H1 (cell line): ENCODE results near the gene HAUS2. TPM values are rescaled to one million over a fixed set of nuclear protein-coding genes. Genes with fewer than 3 reads are reported as not detected.
"Not testable (repeated sequence)": the region's sequence is repeated elsewhere in the genome, so short reads cannot be mapped to it uniquely, and the experiment has no call there.

Experiments
- CTCF ChIA-PET: fragments of 300-600 bp; sonication (Branson Sonifier 250); formaldehyde crosslinking; loops from one replicate; lab custom pipeline; 2021; ENCODE audit not compliant: partially characterized antibody; lab: Charles Lee
- POLR2A ChIA-PET: fragments of 300-600 bp; sonication (Branson Sonifier 250); formaldehyde crosslinking; loops from one replicate; lab custom pipeline; 2021; ENCODE audit warnings: inconsistent platforms; ENCODE audit not compliant: partially characterized antibody; lab: Charles Lee
- DNase-seq, 2 experiments: peaks; one replicate each; pipeline versions ENCODE4 v3.0.0 to v3.0.0-alpha.2; 2010 to 2022; ENCODE audit warnings: low spot score in 2 of 2, low read depth in 1 of 2, mixed read lengths in 1 of 2
- FAIRE-seq: peaks from 2 replicates; lab custom pipeline; 2011; peaks lifted over from hg19 to GRCh38; lab: Jason Lieb, UNC
- H2AFZ ChIP-seq: 2 replicates; pipeline ENCODE4 v1.8.1; 2012; ENCODE audit warnings: low read length, inconsistent platforms
- H2AK5ac ChIP-seq: 2 replicates; pipeline ENCODE4 v1.6.1; 2013; ENCODE audit warnings: low read depth, low read length
- H2BK120ac ChIP-seq: replicated peaks from 2 replicates; pipeline ENCODE3; 2013; ENCODE audit warnings: low read depth, low read length, inconsistent platforms
- H2BK12ac ChIP-seq: 2 replicates; pipeline ENCODE4 v1.6.1; 2013; ENCODE audit warnings: low read depth, low read length
- H2BK15ac ChIP-seq: 2 replicates; pipeline ENCODE4 v1.6.1; 2013; ENCODE audit warnings: low read length
- H2BK20ac ChIP-seq: 2 replicates; pipeline ENCODE4 v1.6.1; 2013; ENCODE audit warnings: low read length
- H2BK5ac ChIP-seq: 2 replicates; pipeline ENCODE4 v1.6.1; 2013; ENCODE audit warnings: low read depth, low read length
- H3K14ac ChIP-seq: 2 replicates; pipeline ENCODE4 v1.6.1; 2013; ENCODE audit warnings: inconsistent platforms; ENCODE audit not compliant: insufficient read length
- H3K18ac ChIP-seq: 2 replicates; pipeline ENCODE4 v1.6.1; 2013; ENCODE audit warnings: low read length; ENCODE audit errors: extremely low read depth
- H3K23ac ChIP-seq: 2 replicates; pipeline ENCODE4 v1.6.1; 2013; ENCODE audit warnings: inconsistent platforms; ENCODE audit not compliant: insufficient read length
- H3K23me2 ChIP-seq: 2 replicates; pipeline ENCODE4 v1.6.1; 2013; ENCODE audit warnings: low read depth, low read length
- H3K27ac ChIP-seq: 2 replicates; pipeline ENCODE4 v1.6.1; 2011; ENCODE audit warnings: low read depth, low read length, inconsistent platforms
- H3K27me3 ChIP-seq, 4 experiments: replicated peaks in 1 of 4; 1 replicate in 1 of 4; 2 replicates in 3 of 4; pipeline versions ENCODE4 v1.6.1 to v1.8.1; 2011 to 2013; ENCODE audit warnings: low read length in 3 of 4, mild to moderate bottlenecking in 3 of 4, inconsistent platforms in 2 of 4, mixed read lengths in 2 of 4, moderate library complexity in 1 of 4; ENCODE audit not compliant: control insufficient read depth in 3 of 4, insufficient read depth in 3 of 4; ENCODE audit errors: extremely low read depth in 1 of 4
- H3K36me3 ChIP-seq, 4 experiments: 2 replicates each; pipeline versions ENCODE4 v1.6.1 to v1.8.1; 2011 to 2013; ENCODE audit warnings: mild to moderate bottlenecking in 4 of 4, low read length in 3 of 4, moderate library complexity in 2 of 4, control low read depth in 1 of 4, inconsistent platforms in 1 of 4; ENCODE audit not compliant: insufficient read depth in 4 of 4, control insufficient read depth in 2 of 4
- H3K4ac ChIP-seq: replicated peaks from 2 replicates; pipeline ENCODE3; 2013; ENCODE audit warnings: low read length, low read depth, mixed read lengths, inconsistent platforms; ENCODE audit not compliant: insufficient read length
- H3K4me1 ChIP-seq, 4 experiments: replicated peaks in 1 of 4; 1 replicate in 1 of 4; 2 replicates in 3 of 4; pipeline versions ENCODE4 v1.6.1 to v1.8.1; 2011 to 2013; ENCODE audit warnings: low read length in 3 of 4, inconsistent platforms in 2 of 4, mixed read lengths in 1 of 4; ENCODE audit not compliant: insufficient read depth in 4 of 4, control insufficient read depth in 3 of 4
- H3K4me2 ChIP-seq, 2 experiments: 2 replicates each; pipeline versions ENCODE4 v1.6.1 to v1.8.1; 2011 to 2013; ENCODE audit warnings: low read depth in 2 of 2, low read length in 2 of 2, control low read depth in 1 of 2, inconsistent platforms in 1 of 2, mild to moderate bottlenecking in 1 of 2; ENCODE audit not compliant: insufficient read depth in 1 of 2
- H3K4me3 ChIP-seq, 4 experiments: fragments of 200-600, 300-600 bp in 1 of 4; sonication (generic), shearing (Covaris generic), sonication (Bioruptor Twin) in 1 of 4; 2 replicates each; pipeline versions ENCODE4 v1.5.1 to v1.8.1; 2011 to 2016; ENCODE audit warnings: low read length in 4 of 4, low read depth in 3 of 4, control low read depth in 2 of 4, inconsistent platforms in 2 of 4, mild to moderate bottlenecking in 2 of 4, mixed read lengths in 1 of 4, moderate library complexity in 1 of 4; ENCODE audit not compliant: insufficient read depth in 2 of 4; ENCODE audit errors: extremely low read depth in 1 of 4
- H3K56ac ChIP-seq: replicated peaks from 2 replicates; pipeline ENCODE3; 2013; ENCODE audit warnings: low read depth, mild to moderate bottlenecking, mixed read lengths, low read length, inconsistent platforms; ENCODE audit not compliant: insufficient read length
- H3K79me1 ChIP-seq: 2 replicates; pipeline ENCODE4 v1.6.1; 2013; ENCODE audit warnings: low read depth, low read length, control low read depth
- H3K79me2 ChIP-seq, 2 experiments: 2 replicates each; pipeline versions ENCODE4 v1.6.1 to v1.8.1; 2012 to 2013; ENCODE audit warnings: low read length in 2 of 2, mild to moderate bottlenecking in 2 of 2, inconsistent platforms in 1 of 2; ENCODE audit not compliant: insufficient read depth in 2 of 2, control insufficient read depth in 1 of 2
- H3K9ac ChIP-seq, 4 experiments: replicated peaks in 1 of 4; 1 replicate in 1 of 4; 2 replicates in 3 of 4; pipeline versions ENCODE4 v1.6.1 to v1.8.1; 2011 to 2013; ENCODE audit warnings: low read depth in 3 of 4, low read length in 3 of 4, control low read depth in 2 of 4, mild to moderate bottlenecking in 2 of 4, moderate library complexity in 2 of 4, inconsistent platforms in 1 of 4; ENCODE audit errors: extremely low read depth in 1 of 4
- H3K9me3 ChIP-seq, 2 experiments: 2 replicates each; pipeline versions ENCODE4 v1.6.1 to v1.8.1; 2012 to 2013; ENCODE audit warnings: mild to moderate bottlenecking in 2 of 2, moderate library complexity in 2 of 2, control low read depth in 1 of 2, inconsistent platforms in 1 of 2, low read depth in 1 of 2, low read length in 1 of 2, mixed read lengths in 1 of 2; ENCODE audit not compliant: insufficient read depth in 2 of 2
- H4K20me1 ChIP-seq, 2 experiments: replicated peaks in 1 of 2; 2 replicates each; pipeline versions ENCODE3 to v1.8.1; 2011 to 2013; ENCODE audit warnings: inconsistent platforms in 2 of 2, low read length in 2 of 2, mild to moderate bottlenecking in 1 of 2; ENCODE audit not compliant: insufficient read depth in 2 of 2, control insufficient read depth in 1 of 2
- H4K5ac ChIP-seq: 2 replicates; pipeline ENCODE4 v1.6.1; 2013; ENCODE audit warnings: low read length, low read depth, mixed read lengths, inconsistent platforms; ENCODE audit not compliant: insufficient read length
- H4K8ac ChIP-seq: 2 replicates; pipeline ENCODE4 v1.8.0; 2013; ENCODE audit warnings: mild to moderate bottlenecking, moderate library complexity, low read length, inconsistent platforms; ENCODE audit not compliant: insufficient read depth; ENCODE audit errors: extremely low read depth
- H4K91ac ChIP-seq: replicated peaks from 2 replicates; pipeline ENCODE3; 2013; ENCODE audit warnings: low read length, mixed read lengths, inconsistent platforms; ENCODE audit not compliant: insufficient read length
- JUN ChIP-seq: IDR thresholded peaks from 2 replicates; pipeline ENCODE4 v1.6.1; 2011; ENCODE audit warnings: low read depth, mild to moderate bottlenecking, improper control_type of control experiment, low read length
- KDM1A ChIP-seq: fragments of 200-600, 300-600 bp; sonication (generic); IDR thresholded peaks from 2 replicates; pipeline ENCODE4 v1.7.1; 2016; ENCODE audit warnings: mild to moderate bottlenecking, low read length, borderline replicate concordance
- TEAD4 ChIP-seq: IDR thresholded peaks from 2 replicates; pipeline ENCODE4 v1.6.1; 2012; ENCODE audit warnings: low read depth, low read length, inconsistent platforms, mixed read lengths
- WGBS, 2 experiments: shearing (Covaris generic) in 1 of 2; methylation state at CpG; one replicate each; pipeline versions ENCODE4 v1.1.6 to v1.1.7; 2013 to 2015; ENCODE audit warnings: low lambda C conversion rate in 2 of 2, mixed read lengths in 2 of 2, inconsistent platforms in 1 of 2, low coverage in 1 of 2, missing lambda C conversion rate in 1 of 2; ENCODE audit not compliant: insufficient replicate concordance in 2 of 2, insufficient coverage in 1 of 2, insufficient read length in 1 of 2; ENCODE audit errors: extremely low coverage in 1 of 2, missing lambda C conversion rate in 1 of 2; 5-methylcytosine and 5-hydroxymethylcytosine counted together
- polyA plus RNA-seq, 7 experiments: library from polyadenylated mRNA; depleted of rRNA in 3 of 7; stranded (reverse) in 5 of 7; unstranded in 2 of 7; fragments of >200 nt in 5 of 7; fragments of 200-250 nt in 2 of 7; gene quantifications; 1 replicate in 5 of 7; 2 replicates in 1 of 7; 4 replicates in 1 of 7; pipeline versions ENCODE4 v1.2.1 to v1.2.3, GENCODE V29; 2011 to 2013; ENCODE audit warnings: missing spikeins in 2 of 7, mixed read lengths in 2 of 7
- total RNA-seq: library from RNA; stranded (reverse); fragmentation: NEBNext Ultra II Directional; extraction: Animal tissue kit (Norgen Biotek cat#: 25700); gene quantifications from 2 replicates; pipeline ENCODE4 v1.2.1, GENCODE V29; 2021

Gene HAUS2
- total and polyA plus RNA-seq, 2 of the 8 experiments (the other 6 are each of a cell fraction or from before 2014, with no cell fraction given) = 12.1 to 33.5 TPM

DNA sequence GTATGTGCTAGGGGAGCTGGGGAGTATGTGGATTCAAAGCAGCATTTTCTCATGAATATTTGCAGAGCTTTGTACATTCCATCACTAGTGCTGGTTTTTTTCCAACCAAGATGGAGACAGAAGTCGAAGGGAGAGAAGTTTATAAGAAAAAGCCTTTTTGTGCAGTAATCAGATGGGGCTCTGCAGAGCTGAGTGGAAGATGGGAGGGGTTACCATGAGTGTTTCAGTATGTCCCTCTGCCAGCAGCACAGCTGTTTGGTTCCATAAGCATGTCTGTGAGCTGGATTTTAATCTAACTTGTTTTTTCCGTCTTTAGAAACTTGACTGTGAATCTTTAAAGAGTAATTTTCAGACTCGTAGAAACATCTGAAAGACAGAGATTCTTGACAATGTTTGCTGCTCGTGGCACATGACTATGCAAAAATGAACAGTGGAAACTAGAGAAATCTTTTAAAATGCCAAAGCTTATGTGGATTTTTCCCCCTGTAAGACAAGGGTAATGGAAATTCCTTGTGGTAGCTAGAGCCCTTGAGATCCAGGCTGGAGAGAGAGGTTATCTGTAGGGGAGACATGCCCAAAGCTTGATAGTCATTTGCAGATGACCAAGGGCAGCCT, 47.1 kb downstream of the HAUS2 start (continued):
- TF ChIP-seq JUN = no peak
- TF ChIP-seq KDM1A = no peak
- no peak for TF ChIP-seq TEAD4

GRCh38 chr15:42601316-42601715, 52.7 kb downstream of the HAUS2 start:
- H3K18ac ChIP-seq, H3K27me3 ChIP-seq, H2AFZ ChIP-seq, H4K20me1 ChIP-seq, H2BK120ac ChIP-seq, H3K4ac ChIP-seq, H3K23ac ChIP-seq, H3K4me2 ChIP-seq, H3K14ac ChIP-seq, H3K79me2 ChIP-seq, H2BK12ac ChIP-seq, DNase-seq, H2BK15ac ChIP-seq, H3K79me1 ChIP-seq, H4K8ac ChIP-seq, H3K56ac ChIP-seq, H2BK5ac ChIP-seq, H3K4me3 ChIP-seq, H4K5ac ChIP-seq, H3K9me3 ChIP-seq, POLR2A ChIA-PET, CTCF ChIA-PET, H3K23me2 ChIP-seq, H3K36me3 ChIP-seq, H3K27ac ChIP-seq, H4K91ac ChIP-seq, H2AK5ac ChIP-seq, H3K9ac ChIP-seq, H3K4me1 ChIP-seq, H2BK20ac ChIP-seq, FAIRE-seq: not testable (repeated sequence)
- 87% methylated on average over 10 of the region's 30 CpGs; no CpG with 5 or more reads in 1 of the 2 experiments for WGBS, 2 experiments
